ENCODE data around the gene TIGD6. TPM values are rescaled to one million over a fixed set of nuclear protein-coding genes. Genes with fewer than 3 reads are reported as not detected.

The TIGD6 gene
- total and polyA plus RNA-seq, 2 experiments from 2014 or later: 3.5 to 11.4 TPM

- TF ChIP-seq CTCF (IDR thresholded peaks at IDR 0.05; ENCODE audit: low read depth, low read length): no peak
- H3K4me1 ChIP-seq (ENCODE audit: low read depth): no peaks in the 10 kb centered on the region
Observed at GRCh38 chr5:149962601-149963300, 37.7 kb downstream of the TIGD6 start.

GRCh38 chr5:149961957-149962409, 38.5 kb downstream of the TIGD6 start:
- DNase-seq (ENCODE audit: low read depth in 1 of 2, low spot score in 1 of 2): peak; percentile 34 to 80
- Histone ChIP-seq H3K27me3 (no peaks in the 10 kb centered on the region), H3K9me3 (ENCODE audit: low read depth) (no peaks in the 10 kb centered on the region), H3K4me3 (no peak overlapping the region), H3K36me3 (no peaks in the 10 kb centered on the region), H3K4me1 (ENCODE audit: low read depth) (no peaks in the 10 kb centered on the region), H3K27ac (no peak overlapping the region)
- TF ChIP-seq CTCF (IDR thresholded peaks at IDR 0.05; ENCODE audit: low read depth, low read length): peak; percentile 77

More at GRCh38 chr5:149962601-149963300, 37.7 kb downstream of the TIGD6 start:
- Histone ChIP-seq H3K27ac (no peak overlapping the region), H3K27me3 (no peaks in the 10 kb centered on the region), H3K4me3 (no peak overlapping the region), H3K9me3 (ENCODE audit: low read depth) (no peaks in the 10 kb centered on the region), H3K36me3 (no peaks in the 10 kb centered on the region)
- no peak for DNase-seq (ENCODE audit: low read depth in 1 of 2, low spot score in 1 of 2)

- no peak for TF ChIP-seq CTCF (IDR thresholded peaks at IDR 0.05; ENCODE audit: low read depth, low read length)
- no peaks in the 10 kb centered on the region for H3K9me3 ChIP-seq (ENCODE audit: low read depth)
- H3K27ac ChIP-seq: no peak overlapping the region
- H3K4me1 ChIP-seq (ENCODE audit: low read depth): no peaks in the 10 kb centered on the region
- peak overlapping the region; percentile 50 for H3K4me3 ChIP-seq
- H3K27me3 ChIP-seq: no peaks in the 10 kb centered on the region
- H3K36me3 ChIP-seq: no peaks in the 10 kb centered on the region
- DNase-seq (ENCODE audit: low read depth in 1 of 2, low spot score in 1 of 2): no peak
Observed at GRCh38 chr5:149961186-149961685, 39.2 kb downstream of the TIGD6 start.

- Histone ChIP-seq H3K27ac (peak within 1 kb of the TSS; percentile 86), H3K4me1 (ENCODE audit: low read depth) (no peaks in the 10 kb centered on the region), H3K9me3 (ENCODE audit: low read depth) (no peaks in the 10 kb centered on the region), H3K27me3 (no peaks in the 10 kb centered on the region), H3K4me3 (peak within 1 kb of the TSS; percentile 50), H3K36me3 (no peaks in the 10 kb centered on the region)
- no peak for TF ChIP-seq CTCF (IDR thresholded peaks at IDR 0.05; ENCODE audit: low read depth, low read length)
- peak; percentile 98 to 99 for DNase-seq (ENCODE audit: low read depth in 1 of 2, low spot score in 1 of 2)
Observed at GRCh38 chr5:149960272-149961185, 39.9 kb downstream of the TIGD6 start, which contains the start of gene SLC26A2. TSS of gene SLC26A2 (plus strand) at chr5:149960758. CDS start at chr5:149977653, 16,895 bp downstream.

GRCh38 chr5:149959406-149960236, 40.8 kb downstream of the TIGD6 start:
- no peaks in the 10 kb centered on the region for H3K27me3 ChIP-seq
- H3K27ac ChIP-seq: peak overlapping the region; percentile 86
- DNase-seq (ENCODE audit: low read depth in 1 of 2, low spot score in 1 of 2): peak; percentile 15 to 75

More at GRCh38 chr5:149959406-149960236, 40.8 kb downstream of the TIGD6 start:
- H3K4me3 ChIP-seq: peak overlapping the region; percentile 28
- no peaks in the 10 kb centered on the region for H3K9me3 ChIP-seq (ENCODE audit: low read depth)
- peak; percentile 67 for TF ChIP-seq CTCF (IDR thresholded peaks at IDR 0.05; ENCODE audit: low read depth, low read length)
- H3K4me1 ChIP-seq (ENCODE audit: low read depth): no peaks in the 10 kb centered on the region
- no peaks in the 10 kb centered on the region for H3K36me3 ChIP-seq

All from cardiac muscle cell (in vitro differentiated cells and primary cell).